H9 (cell line): ENCODE measurements around the gene CXorf65. TPM values are rescaled to one million over a fixed set of nuclear protein-coding genes. Genes with fewer than 3 reads are reported as not detected.

Experiments
- DNase-seq: peaks from one replicate; pipeline ENCODE4 v3.0.0-alpha.2; 2017
- H2AFZ ChIP-seq: one replicate; pipeline ENCODE4 v1.6.1; 2013; ENCODE audit warnings: mild to moderate bottlenecking, low read length, control low read depth, moderate library complexity
- H2AK5ac ChIP-seq: 2 replicates; pipeline ENCODE4 v1.6.1; 2013; ENCODE audit warnings: low read length, control low read depth, mixed read lengths; ENCODE audit not compliant: insufficient read length
- H2BK120ac ChIP-seq: one replicate; pipeline ENCODE4 v1.6.1; 2013; ENCODE audit warnings: low read depth, mild to moderate bottlenecking, low read length, control low read depth, inconsistent platforms; ENCODE audit not compliant: poor library complexity, severe bottlenecking
- H2BK12ac ChIP-seq: 2 replicates; pipeline ENCODE4 v1.6.1; 2013; ENCODE audit warnings: low read length, control low read depth, mixed read lengths, low read depth; ENCODE audit not compliant: insufficient read length
- H2BK15ac ChIP-seq: 2 replicates; pipeline ENCODE4 v1.6.1; 2013; ENCODE audit warnings: low read depth, low read length, control low read depth
- H2BK20ac ChIP-seq: one replicate; pipeline ENCODE4 v1.6.1; 2013; ENCODE audit warnings: low read depth, mild to moderate bottlenecking, low read length, control low read depth, inconsistent platforms; ENCODE audit not compliant: poor library complexity, severe bottlenecking
- H2BK5ac ChIP-seq: 2 replicates; pipeline ENCODE4 v1.6.1; 2013; ENCODE audit warnings: low read length, control low read depth, mixed read lengths; ENCODE audit not compliant: insufficient read length
- H3K14ac ChIP-seq: 2 replicates; pipeline ENCODE4 v1.6.1; 2013; ENCODE audit warnings: low read length, control low read depth; ENCODE audit not compliant: insufficient read depth
- H3K18ac ChIP-seq: 2 replicates; pipeline ENCODE4 v1.6.1; 2013; ENCODE audit warnings: low read depth, mild to moderate bottlenecking, mixed read lengths, low read length, control low read depth; ENCODE audit not compliant: insufficient read length
- H3K23ac ChIP-seq: 2 replicates; pipeline ENCODE4 v1.6.1; 2013; ENCODE audit warnings: low read length, control low read depth, mixed read lengths, low read depth; ENCODE audit not compliant: insufficient read length
- H3K23me2 ChIP-seq: 2 replicates; pipeline ENCODE4 v1.6.1; 2013; ENCODE audit warnings: low read depth, mild to moderate bottlenecking, mixed read lengths, low read length, control low read depth; ENCODE audit not compliant: insufficient read length, poor library complexity, severe bottlenecking
- H3K27ac ChIP-seq: 2 replicates; pipeline ENCODE4 v1.5.1; 2013; ENCODE audit warnings: low read length, control low read depth, mixed read lengths, low read depth; ENCODE audit not compliant: insufficient read length
- H3K27me3 ChIP-seq: 2 replicates; pipeline ENCODE4 v1.6.1; 2013; ENCODE audit warnings: low read length, control low read depth, inconsistent platforms; ENCODE audit not compliant: insufficient read depth
- H3K4ac ChIP-seq: 2 replicates; pipeline ENCODE4 v1.6.1; 2013; ENCODE audit warnings: low read depth, mild to moderate bottlenecking, control low read depth, inconsistent platforms, low read length, moderate library complexity
- H3K4me1 ChIP-seq: 2 replicates; pipeline ENCODE4 v1.6.1; 2013; ENCODE audit warnings: low read length, control low read depth, inconsistent platforms; ENCODE audit not compliant: insufficient read depth
- H3K4me2 ChIP-seq: 2 replicates; pipeline ENCODE4 v1.6.1; 2013; ENCODE audit warnings: low read length, control low read depth, mixed read lengths; ENCODE audit not compliant: insufficient read length, insufficient read depth
- H3K56ac ChIP-seq: 2 replicates; pipeline ENCODE4 v1.6.1; 2013; ENCODE audit warnings: low read depth, mild to moderate bottlenecking, mixed read lengths, low read length, control low read depth; ENCODE audit not compliant: insufficient read length
- H3K79me1 ChIP-seq: 2 replicates; pipeline ENCODE4 v1.6.1; 2013; ENCODE audit warnings: low read depth, mild to moderate bottlenecking, moderate library complexity, low read length, control low read depth, inconsistent platforms; ENCODE audit not compliant: insufficient read depth, poor library complexity, severe bottlenecking
- H3K79me2 ChIP-seq: 2 replicates; pipeline ENCODE4 v1.6.1; 2013; ENCODE audit warnings: low read length, control low read depth, inconsistent platforms; ENCODE audit not compliant: insufficient read depth
- H3K9ac ChIP-seq: 2 replicates; pipeline ENCODE4 v1.6.1; 2013; ENCODE audit warnings: low read length, control low read depth, mixed read lengths; ENCODE audit not compliant: insufficient read length; ENCODE audit errors: extremely low read depth
- H3K9me3 ChIP-seq: one replicate; pipeline ENCODE4 v1.6.1; 2013; ENCODE audit warnings: low read depth, low read length, inconsistent platforms; ENCODE audit not compliant: control insufficient read depth
- H3T11ph ChIP-seq: one replicate; pipeline ENCODE4 v1.6.1; 2013; ENCODE audit warnings: mild to moderate bottlenecking, low read length, control low read depth, inconsistent platforms
- H4K20me1 ChIP-seq: one replicate; pipeline ENCODE4 v1.6.1; 2013; ENCODE audit not compliant: control insufficient read depth, insufficient read length, insufficient read depth
- H4K5ac ChIP-seq: 2 replicates; pipeline ENCODE4 v1.6.1; 2013; ENCODE audit warnings: low read depth, mild to moderate bottlenecking, mixed read lengths, low read length, control low read depth; ENCODE audit not compliant: insufficient read length
- H4K8ac ChIP-seq: replicated peaks from 2 replicates; pipeline ENCODE4 v1.6.1; 2013; ENCODE audit warnings: low read length, control low read depth, mixed read lengths, low read depth; ENCODE audit not compliant: insufficient read length
- H4K91ac ChIP-seq: 2 replicates; pipeline ENCODE4 v1.6.1; 2013; ENCODE audit warnings: low read depth, mild to moderate bottlenecking, moderate library complexity, mixed read lengths, low read length, control low read depth; ENCODE audit not compliant: insufficient read length
- H3K27ac Mint-ChIP-seq, 3 experiments: 2 replicates in 2 of 3; 3 replicates in 1 of 3; pipeline ENCODE4 v1.8.0; 2020 to 2021; ENCODE audit warnings: mixed read lengths in 3 of 3, mild to moderate bottlenecking in 1 of 3, moderate library complexity in 1 of 3
- H3K27me3 Mint-ChIP-seq: 2 replicates; pipeline ENCODE4 v1.8.0; 2021; ENCODE audit warnings: low read depth, mild to moderate bottlenecking, moderate library complexity, mixed read lengths
- H3K36me3 Mint-ChIP-seq, 3 experiments: 2 replicates in 2 of 3; 3 replicates in 1 of 3; pipeline ENCODE4 v1.8.0; 2020 to 2021; ENCODE audit warnings: low read depth in 3 of 3, mixed read lengths in 3 of 3; ENCODE audit not compliant: insufficient read depth in 1 of 3
- H3K4me1 Mint-ChIP-seq, 2 experiments: 2 replicates each; pipeline ENCODE4 v1.8.0; 2020; ENCODE audit warnings: mixed read lengths in 2 of 2
- H3K4me3 Mint-ChIP-seq, 2 experiments: 2 replicates in 1 of 2; 3 replicates in 1 of 2; pipeline ENCODE4 v1.8.0; 2020 to 2021; ENCODE audit warnings: mild to moderate bottlenecking in 2 of 2, mixed read lengths in 2 of 2, moderate library complexity in 1 of 2
- H3K9me3 Mint-ChIP-seq, 2 experiments: 2 replicates in 1 of 2; 3 replicates in 1 of 2; pipeline ENCODE4 v1.8.0; 2020; ENCODE audit warnings: mild to moderate bottlenecking in 2 of 2, mixed read lengths in 2 of 2, moderate library complexity in 1 of 2
- CTCF ChIP-seq: fragments of 200-600 bp; sonication (generic); conservative IDR thresholded peaks from 3 replicates; pipeline ENCODE4 v1.8.0; 2021; ENCODE audit warnings: antibody characterized with exemption, mild to moderate bottlenecking
- WGBS: extraction: QIAGEN DNeasy Blood & Tissue Kit; methylation state at CpG from one replicate; pipeline ENCODE4 v1.1.7; 2013; ENCODE audit warnings: missing lambda C conversion rate, low lambda C conversion rate, mixed read lengths; ENCODE audit not compliant: insufficient read length; ENCODE audit errors: extremely low coverage; 5-methylcytosine and 5-hydroxymethylcytosine counted together
- total RNA-seq: library from RNA; stranded (reverse); gene quantifications from 2 replicates; pipeline ENCODE4 v1.2.1, GENCODE V29; 2021

The CXorf65 gene
- total RNA-seq, 1 experiment from 2014 or later: not detected

GRCh38 chrX:71070531-71070930 is 36.0 kb downstream of the CXorf65 start:
- no peaks in the 10 kb centered on the region for H3K4me1 ChIP-seq
- no peak overlapping the region for H3K23ac ChIP-seq
- H3K56ac ChIP-seq: no peak overlapping the region
- no peaks in the 10 kb centered on the region for H3K79me1 ChIP-seq
- DNase-seq: no peak
- H4K8ac ChIP-seq: no peak overlapping the region
- H2BK15ac ChIP-seq: no peak overlapping the region
- no peak overlapping the region for H2AFZ ChIP-seq
- TF ChIP-seq CTCF: no peak
- Mint-ChIP-seq H3K27me3 (peaks cover 10% of the 10 kb centered on the region), H3K36me3 (peaks cover 2 to 5% (median 4%) of the 10 kb centered on the region in 3 experiments; a peak in 4 of 7 replicates), H3K27ac (no peak overlapping the region), H3K4me3 (no peak overlapping the region), H3K4me1 (peaks cover 6 to 8% of the 10 kb centered on the region in 2 experiments; a peak in 1 of 4 replicates), H3K9me3 (peaks cover 43 to 70% of the 10 kb centered on the region in 2 experiments)
- H3K9ac ChIP-seq: no peak overlapping the region
- H2BK120ac ChIP-seq: no peak overlapping the region
- H2BK12ac ChIP-seq: no peak overlapping the region
- no peak overlapping the region for H3K4me2 ChIP-seq
- H2BK20ac ChIP-seq: no peak overlapping the region
- H3K27ac ChIP-seq: no peak overlapping the region
- H3K4ac ChIP-seq: no peak overlapping the region
- no peak overlapping the region for H3K14ac ChIP-seq
- no peaks in the 10 kb centered on the region for H3K23me2 ChIP-seq
- no CpG with 5 or more reads among the region's 5 CpGs for WGBS
- H3K18ac ChIP-seq: no peak overlapping the region
- H2BK5ac ChIP-seq: no peak overlapping the region
- no peak overlapping the region for H4K91ac ChIP-seq
- H4K20me1 ChIP-seq: no peaks in the 10 kb centered on the region
- H3K9me3 ChIP-seq: peaks cover 11% of the 10 kb centered on the region
- H2AK5ac ChIP-seq: no peak overlapping the region
- no peak overlapping the region for H3T11ph ChIP-seq
- H3K79me2 ChIP-seq: peaks cover 2% of the 10 kb centered on the region; the same call in 1 of the 2 replicates
- no peaks in the 10 kb centered on the region for H3K27me3 ChIP-seq
- no peak overlapping the region for H4K5ac ChIP-seq
